HL-60 (cell line): ENCODE results near the gene RAB32.

Experiments
- DNase-seq, 2 experiments: peaks; one replicate each; pipeline ENCODE4 v3.0.0-alpha.2; 2010 to 2020; ENCODE audit warnings: low read depth in 1 of 2, low spot score in 1 of 2
- H3K27ac ChIP-seq: fragments of 250-450 bp; sonication (Bioruptor Pico); replicated peaks from 2 replicates; pipeline ENCODE4 v1.5.1; 2020; ENCODE audit warnings: mild to moderate bottlenecking, moderate library complexity
- H3K27me3 ChIP-seq: fragments of 250-450 bp; sonication (Bioruptor Pico); 2 replicates; pipeline ENCODE4 v1.5.1; 2021; ENCODE audit warnings: mild to moderate bottlenecking, moderate library complexity; ENCODE audit not compliant: insufficient read depth, poor library complexity, severe bottlenecking
- H3K4me3 ChIP-seq: replicated peaks from 2 replicates; pipeline ENCODE4 v1.5.1; 2011; ENCODE audit warnings: mild to moderate bottlenecking, control low read depth, low read length; ENCODE audit not compliant: insufficient read depth
- GABPA ChIP-seq: IDR thresholded peaks from 2 replicates; pipeline ENCODE4 v1.6.1; 2012; ENCODE audit warnings: low read depth
- POLR2AphosphoS5 ChIP-seq: IDR thresholded peaks from 2 replicates; pipeline ENCODE4 v1.6.1; 2012; ENCODE audit warnings: low read depth
- SPI1 ChIP-seq: IDR thresholded peaks from 2 replicates; pipeline ENCODE4 v1.6.1; 2012; ENCODE audit warnings: low read depth, mild to moderate bottlenecking, borderline replicate concordance
- TF ChIP-seq, protein P1 (sequence below): IDR thresholded peaks from 2 replicates; pipeline ENCODE4 v1.6.1; 2012; ENCODE audit warnings: low read depth; ENCODE audit not compliant: insufficient replicate concordance
- TF ChIP-seq, protein P2 (sequence below): IDR thresholded peaks from one replicate; pipeline ENCODE4 v1.5.1; 2011; ENCODE audit warnings: low read length, control low read depth, inconsistent platforms; ENCODE audit not compliant: insufficient read depth

Gene RAB32

DNA sequence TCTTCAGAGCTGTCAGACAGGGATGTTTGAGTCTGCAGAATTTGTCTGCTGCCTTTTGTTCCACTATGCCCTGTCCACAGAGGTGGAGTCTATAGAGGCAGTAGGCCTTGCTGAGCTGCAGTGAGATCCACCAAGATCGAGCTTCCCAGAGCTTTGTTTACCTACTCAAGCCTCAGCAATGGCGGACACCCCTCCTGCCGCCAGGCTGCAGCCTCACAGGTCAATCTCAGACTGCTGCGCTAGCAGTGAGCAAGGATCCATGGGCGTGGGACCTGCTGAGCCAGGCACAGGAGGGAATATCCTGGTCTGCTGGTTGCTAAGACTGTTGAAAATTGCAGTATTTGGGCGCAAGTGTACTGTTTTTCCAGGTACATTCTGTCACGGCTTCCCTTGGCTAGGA, 28.4 kb upstream of the RAB32 start:
- Histone ChIP-seq H3K27me3 (no peaks in the 10 kb centered on the region), H3K27ac (no peak overlapping the region), H3K4me3 (no peak overlapping the region)
- TF ChIP-seq, protein P1, sequence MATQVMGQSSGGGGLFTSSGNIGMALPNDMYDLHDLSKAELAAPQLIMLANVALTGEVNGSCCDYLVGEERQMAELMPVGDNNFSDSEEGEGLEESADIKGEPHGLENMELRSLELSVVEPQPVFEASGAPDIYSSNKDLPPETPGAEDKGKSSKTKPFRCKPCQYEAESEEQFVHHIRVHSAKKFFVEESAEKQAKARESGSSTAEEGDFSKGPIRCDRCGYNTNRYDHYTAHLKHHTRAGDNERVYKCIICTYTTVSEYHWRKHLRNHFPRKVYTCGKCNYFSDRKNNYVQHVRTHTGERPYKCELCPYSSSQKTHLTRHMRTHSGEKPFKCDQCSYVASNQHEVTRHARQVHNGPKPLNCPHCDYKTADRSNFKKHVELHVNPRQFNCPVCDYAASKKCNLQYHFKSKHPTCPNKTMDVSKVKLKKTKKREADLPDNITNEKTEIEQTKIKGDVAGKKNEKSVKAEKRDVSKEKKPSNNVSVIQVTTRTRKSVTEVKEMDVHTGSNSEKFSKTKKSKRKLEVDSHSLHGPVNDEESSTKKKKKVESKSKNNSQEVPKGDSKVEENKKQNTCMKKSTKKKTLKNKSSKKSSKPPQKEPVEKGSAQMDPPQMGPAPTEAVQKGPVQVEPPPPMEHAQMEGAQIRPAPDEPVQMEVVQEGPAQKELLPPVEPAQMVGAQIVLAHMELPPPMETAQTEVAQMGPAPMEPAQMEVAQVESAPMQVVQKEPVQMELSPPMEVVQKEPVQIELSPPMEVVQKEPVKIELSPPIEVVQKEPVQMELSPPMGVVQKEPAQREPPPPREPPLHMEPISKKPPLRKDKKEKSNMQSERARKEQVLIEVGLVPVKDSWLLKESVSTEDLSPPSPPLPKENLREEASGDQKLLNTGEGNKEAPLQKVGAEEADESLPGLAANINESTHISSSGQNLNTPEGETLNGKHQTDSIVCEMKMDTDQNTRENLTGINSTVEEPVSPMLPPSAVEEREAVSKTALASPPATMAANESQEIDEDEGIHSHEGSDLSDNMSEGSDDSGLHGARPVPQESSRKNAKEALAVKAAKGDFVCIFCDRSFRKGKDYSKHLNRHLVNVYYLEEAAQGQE: no peak
- TF ChIP-seq, protein P2, sequence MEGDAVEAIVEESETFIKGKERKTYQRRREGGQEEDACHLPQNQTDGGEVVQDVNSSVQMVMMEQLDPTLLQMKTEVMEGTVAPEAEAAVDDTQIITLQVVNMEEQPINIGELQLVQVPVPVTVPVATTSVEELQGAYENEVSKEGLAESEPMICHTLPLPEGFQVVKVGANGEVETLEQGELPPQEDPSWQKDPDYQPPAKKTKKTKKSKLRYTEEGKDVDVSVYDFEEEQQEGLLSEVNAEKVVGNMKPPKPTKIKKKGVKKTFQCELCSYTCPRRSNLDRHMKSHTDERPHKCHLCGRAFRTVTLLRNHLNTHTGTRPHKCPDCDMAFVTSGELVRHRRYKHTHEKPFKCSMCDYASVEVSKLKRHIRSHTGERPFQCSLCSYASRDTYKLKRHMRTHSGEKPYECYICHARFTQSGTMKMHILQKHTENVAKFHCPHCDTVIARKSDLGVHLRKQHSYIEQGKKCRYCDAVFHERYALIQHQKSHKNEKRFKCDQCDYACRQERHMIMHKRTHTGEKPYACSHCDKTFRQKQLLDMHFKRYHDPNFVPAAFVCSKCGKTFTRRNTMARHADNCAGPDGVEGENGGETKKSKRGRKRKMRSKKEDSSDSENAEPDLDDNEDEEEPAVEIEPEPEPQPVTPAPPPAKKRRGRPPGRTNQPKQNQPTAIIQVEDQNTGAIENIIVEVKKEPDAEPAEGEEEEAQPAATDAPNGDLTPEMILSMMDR: no peak
- TF ChIP-seq GABPA (no peak), SPI1 (no peak), POLR2AphosphoS5 (no peak)
- DNase-seq: no peak

DNA sequence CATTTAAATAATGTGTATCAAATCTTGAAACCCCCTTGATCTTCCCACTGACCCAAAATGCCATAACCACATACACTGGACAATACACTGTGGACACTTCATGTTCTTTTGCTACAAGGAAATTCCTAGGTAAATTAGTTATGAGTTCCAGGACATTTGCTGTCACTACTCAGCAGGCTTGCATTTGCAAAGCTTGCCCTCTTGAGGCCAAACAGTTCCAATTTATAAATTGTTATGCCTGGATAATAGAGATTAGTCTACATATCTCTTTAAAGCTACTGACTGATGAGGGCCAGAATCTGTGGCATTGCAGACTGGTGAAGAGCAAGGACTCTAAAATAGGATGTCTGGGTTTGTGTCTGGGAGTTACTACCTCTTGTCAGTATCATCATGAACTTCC, 17.4 kb upstream of the RAB32 start:
- no peak overlapping the region for H3K4me3 ChIP-seq
- DNase-seq: no peak
- H3K27ac ChIP-seq: no peak overlapping the region
- TF ChIP-seq SPI1 (no peak), GABPA (no peak), POLR2AphosphoS5 (no peak)
- TF ChIP-seq, protein P2: no peak
- TF ChIP-seq, protein P1: no peak
- H3K27me3 ChIP-seq: no peaks in the 10 kb centered on the region

DNA sequence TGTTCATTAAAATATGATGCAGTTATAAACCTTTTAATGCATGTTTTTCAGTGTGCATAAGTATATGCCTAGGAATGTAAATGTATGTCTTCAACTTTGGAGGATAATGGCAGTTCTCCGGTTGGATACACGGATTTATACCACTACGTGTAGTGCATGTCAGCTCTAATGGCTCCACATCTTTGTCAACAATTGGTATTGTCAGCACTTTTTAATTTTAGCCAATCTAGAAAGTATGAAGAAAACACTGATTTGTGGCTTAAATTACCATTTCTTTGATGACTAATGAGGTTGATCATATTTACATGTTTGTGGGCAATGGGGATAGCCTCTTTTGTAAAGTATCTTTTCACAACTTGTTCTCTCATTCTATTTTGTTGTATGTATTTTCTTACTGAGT, 10.9 kb upstream of the RAB32 start:
- Histone ChIP-seq H3K27me3 (no peaks in the 10 kb centered on the region), H3K4me3 (no peak overlapping the region), H3K27ac (no peak overlapping the region)
- no peak for TF ChIP-seq SPI1
- TF ChIP-seq, protein P1: no peak
- DNase-seq: no peak

DNA sequence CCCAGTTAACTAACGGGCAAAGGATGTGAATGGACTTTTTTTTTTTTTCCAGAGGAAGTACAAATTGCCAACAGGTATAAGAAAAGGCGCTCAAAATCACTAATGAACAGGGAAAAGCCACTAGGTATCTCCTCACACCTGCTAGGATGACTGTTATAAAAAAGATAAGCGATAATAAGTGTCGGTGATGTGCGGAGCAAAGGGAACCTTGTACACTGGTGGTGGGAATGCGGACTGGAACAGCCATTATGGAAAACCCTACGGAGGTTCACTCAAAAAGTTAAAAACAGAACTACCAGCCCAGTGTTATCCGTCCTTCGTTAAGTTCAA, 787 bp upstream of the RAB32 start:
- peak overlapping the region; percentile 94 for H3K27ac ChIP-seq
- H3K4me3 ChIP-seq: peak overlapping the region; percentile 71
- no peak for DNase-seq
- H3K27me3 ChIP-seq: no peaks in the 10 kb centered on the region
- TF ChIP-seq GABPA (no peak), POLR2AphosphoS5 (no peak)
- TF ChIP-seq, protein P1: no peak
